Fibroblast of lung (primary cell): ENCODE data around the gene NT5DC1.

Experiments
- EZH2 ChIP-seq: IDR thresholded peaks from 2 replicates; pipeline ENCODE4 v1.5.1; 2012; ENCODE audit warnings: low read length, control low read depth, mild to moderate bottlenecking; ENCODE audit errors: missing control alignments
- TF ChIP-seq, protein P1 (sequence below), 2 donors: IDR thresholded peaks in 1 of 2; conservative IDR thresholded peaks in 1 of 2; 1 replicate in 1 of 2; 2 replicates in 1 of 2; pipeline ENCODE4 v1.5.1; 2011 to 2012; ENCODE audit warnings: low read length in 2 of 2, control low read depth in 1 of 2, inconsistent platforms in 1 of 2, low read depth in 1 of 2, mild to moderate bottlenecking in 1 of 2

- TF ChIP-seq, protein P1, sequence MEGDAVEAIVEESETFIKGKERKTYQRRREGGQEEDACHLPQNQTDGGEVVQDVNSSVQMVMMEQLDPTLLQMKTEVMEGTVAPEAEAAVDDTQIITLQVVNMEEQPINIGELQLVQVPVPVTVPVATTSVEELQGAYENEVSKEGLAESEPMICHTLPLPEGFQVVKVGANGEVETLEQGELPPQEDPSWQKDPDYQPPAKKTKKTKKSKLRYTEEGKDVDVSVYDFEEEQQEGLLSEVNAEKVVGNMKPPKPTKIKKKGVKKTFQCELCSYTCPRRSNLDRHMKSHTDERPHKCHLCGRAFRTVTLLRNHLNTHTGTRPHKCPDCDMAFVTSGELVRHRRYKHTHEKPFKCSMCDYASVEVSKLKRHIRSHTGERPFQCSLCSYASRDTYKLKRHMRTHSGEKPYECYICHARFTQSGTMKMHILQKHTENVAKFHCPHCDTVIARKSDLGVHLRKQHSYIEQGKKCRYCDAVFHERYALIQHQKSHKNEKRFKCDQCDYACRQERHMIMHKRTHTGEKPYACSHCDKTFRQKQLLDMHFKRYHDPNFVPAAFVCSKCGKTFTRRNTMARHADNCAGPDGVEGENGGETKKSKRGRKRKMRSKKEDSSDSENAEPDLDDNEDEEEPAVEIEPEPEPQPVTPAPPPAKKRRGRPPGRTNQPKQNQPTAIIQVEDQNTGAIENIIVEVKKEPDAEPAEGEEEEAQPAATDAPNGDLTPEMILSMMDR (conservative IDR thresholded peaks at IDR 0.05 in 1 of 2, IDR thresholded peaks at IDR 0.05 in 1 of 2; ENCODE audit: low read depth in 1 of 2, low read length in 2 of 2): no peak
- no peak for TF ChIP-seq EZH2
Measured at GRCh38 chr6:116279232-116280160, 178.8 kb downstream of the NT5DC1 start, which contains the start of gene TSPYL1.
